ENCODE measurements around the gene MLPH. TPM values are rescaled to one million over a fixed set of nuclear protein-coding genes. Genes with fewer than 3 reads are reported as not detected.
A peak's percentile ranks its signal among the peaks of the same experiment; 100 is the strongest.

MLPH gene
- total and polyA plus RNA-seq, 12 donors, result 0.12 to 3.6 (median 0.84) TPM; not detected in 1

DNA sequence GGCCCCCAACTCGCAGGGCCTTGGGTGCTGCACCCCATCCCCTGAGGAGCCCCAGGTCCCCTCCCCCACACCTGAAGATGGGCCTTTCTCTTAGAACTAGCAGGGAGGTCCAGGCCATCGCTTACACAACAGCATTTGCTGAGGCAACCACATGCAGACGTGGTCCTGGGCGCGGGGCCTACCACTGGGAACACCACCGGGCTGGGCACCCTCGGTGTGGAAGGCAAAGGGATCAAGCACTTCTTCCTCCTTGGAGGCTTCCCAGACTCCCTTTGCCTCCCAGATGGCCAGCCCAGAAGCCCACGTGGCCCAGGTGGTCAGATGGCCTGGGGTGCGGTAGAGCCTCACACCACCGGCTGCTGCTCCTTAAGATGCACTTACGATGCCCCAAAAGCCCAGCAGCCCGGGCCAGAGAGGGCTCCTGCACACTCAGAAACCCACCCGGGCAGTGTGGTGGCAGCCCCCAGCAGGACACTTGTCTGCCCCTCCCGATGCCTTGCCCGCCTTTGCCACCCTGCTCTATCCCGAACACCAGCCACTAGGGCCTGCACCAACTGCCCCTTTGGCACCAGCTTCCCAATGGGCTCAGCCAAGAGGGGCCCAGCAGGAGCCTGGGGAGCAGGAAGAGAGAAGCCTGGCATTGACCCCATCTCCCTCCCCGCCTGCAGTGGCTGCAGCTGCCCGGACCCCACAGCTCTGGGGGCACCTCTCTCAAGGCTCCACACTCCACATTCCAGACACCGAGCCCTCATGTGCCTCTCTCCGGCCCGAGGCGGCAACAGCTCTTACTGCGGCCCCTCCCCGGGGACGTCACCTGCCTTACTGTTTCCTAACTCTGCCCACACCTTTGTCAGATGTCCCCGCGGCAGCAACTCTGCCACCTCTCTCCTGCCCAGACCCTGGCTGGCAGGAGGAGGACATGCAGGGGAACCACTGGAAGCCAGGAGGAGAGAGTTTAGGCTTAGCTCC lies 13.9 kb upstream of the MLPH start:
- no peak for DNase-seq
- Histone ChIP-seq H3K27me3 (no peaks in the 10 kb centered on the region), H3K36me3 (replicated peaks in 1 of 2) (no peaks in the 10 kb centered on the region), H3K4me1 (replicated peaks in 1 of 2) (peaks cover 9 to 10% of the 10 kb centered on the region in 2 donors), H3K9me3 (replicated peaks in 1 of 3) (no peaks in the 10 kb centered on the region), H3K4me3 (no peak overlapping the region), H3K27ac (no peak overlapping the region)
- intact Hi-C loops (cut with DNase I), result loop anchor here in 1 of 2 donors (10.0 kb wide), 1 partner anchor 318 kb away; no protein-coding TSS in a partner anchor
- WGBS, 4 donors, result 94 to 96% (median 95%) methylated on average over 14 to 27 of the region's 27 CpGs
- TF ChIP-seq, protein P1, sequence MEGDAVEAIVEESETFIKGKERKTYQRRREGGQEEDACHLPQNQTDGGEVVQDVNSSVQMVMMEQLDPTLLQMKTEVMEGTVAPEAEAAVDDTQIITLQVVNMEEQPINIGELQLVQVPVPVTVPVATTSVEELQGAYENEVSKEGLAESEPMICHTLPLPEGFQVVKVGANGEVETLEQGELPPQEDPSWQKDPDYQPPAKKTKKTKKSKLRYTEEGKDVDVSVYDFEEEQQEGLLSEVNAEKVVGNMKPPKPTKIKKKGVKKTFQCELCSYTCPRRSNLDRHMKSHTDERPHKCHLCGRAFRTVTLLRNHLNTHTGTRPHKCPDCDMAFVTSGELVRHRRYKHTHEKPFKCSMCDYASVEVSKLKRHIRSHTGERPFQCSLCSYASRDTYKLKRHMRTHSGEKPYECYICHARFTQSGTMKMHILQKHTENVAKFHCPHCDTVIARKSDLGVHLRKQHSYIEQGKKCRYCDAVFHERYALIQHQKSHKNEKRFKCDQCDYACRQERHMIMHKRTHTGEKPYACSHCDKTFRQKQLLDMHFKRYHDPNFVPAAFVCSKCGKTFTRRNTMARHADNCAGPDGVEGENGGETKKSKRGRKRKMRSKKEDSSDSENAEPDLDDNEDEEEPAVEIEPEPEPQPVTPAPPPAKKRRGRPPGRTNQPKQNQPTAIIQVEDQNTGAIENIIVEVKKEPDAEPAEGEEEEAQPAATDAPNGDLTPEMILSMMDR (IDR thresholded peaks at IDR 0.05), result no peak
- no peak for TF ChIP-seq POLR2A (IDR thresholded peaks at IDR 0.05)

DNA sequence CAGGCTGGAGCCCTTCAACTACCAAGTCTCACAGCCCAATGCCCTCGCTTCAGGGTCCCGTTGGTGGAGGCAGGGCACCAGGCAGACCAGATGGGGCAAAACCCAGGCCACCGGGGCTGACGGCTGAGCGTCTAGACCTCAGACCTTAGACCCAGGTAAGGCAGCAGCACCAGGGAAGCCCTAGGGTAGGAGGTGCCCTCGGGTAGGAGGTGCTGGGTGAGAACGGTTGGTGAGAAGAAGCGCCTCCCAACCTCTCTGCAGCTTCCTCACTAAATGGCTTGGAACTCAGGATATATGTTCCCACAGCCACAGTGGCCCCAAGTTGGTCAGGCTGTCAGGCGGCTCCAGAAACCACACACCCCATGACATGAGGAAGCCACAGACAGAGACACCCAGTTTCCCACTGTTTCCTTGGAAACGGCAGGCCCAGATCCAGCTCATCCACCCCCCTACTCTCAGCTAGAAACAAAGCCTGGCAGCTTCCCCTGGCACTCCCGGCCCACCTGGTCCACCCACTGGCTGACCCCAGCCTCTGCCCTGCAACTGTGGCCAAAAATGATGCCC lies 13.1 kb upstream of the MLPH start:
- 68 to 89% (median 75%) methylated on average over 4 to 11 of the region's 11 CpGs for WGBS, 4 donors
- H3K36me3 ChIP-seq (replicated peaks in 1 of 2), result no peaks in the 10 kb centered on the region
- intact Hi-C loops (cut with DNase I), result loop anchor here in 1 of 2 donors (10.0 kb wide), 1 partner anchor 319 kb away; no protein-coding TSS in a partner anchor

DNA sequence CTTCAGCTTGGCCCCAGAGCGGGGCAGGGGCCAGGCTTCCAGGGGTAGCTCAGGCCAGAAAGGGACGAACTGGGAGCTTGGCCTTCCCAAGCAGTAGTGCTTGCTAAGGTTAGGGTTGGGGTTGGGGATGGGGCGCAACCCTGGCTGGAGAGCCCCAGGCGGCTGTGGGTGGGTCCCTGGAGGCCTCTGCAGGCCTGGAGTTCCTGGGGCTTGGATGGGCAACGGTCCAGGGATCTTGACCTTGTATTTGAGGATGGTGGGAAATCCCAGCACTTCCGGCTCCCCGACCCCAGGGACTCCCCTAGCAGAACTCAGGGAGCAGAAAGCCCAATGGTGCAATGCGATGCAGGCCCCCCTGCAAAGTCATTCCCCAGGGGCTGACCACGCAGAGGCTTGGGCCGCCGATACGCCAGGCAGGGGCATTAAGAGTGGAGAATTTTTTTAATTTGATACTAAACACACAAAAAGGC lies 12.6 kb upstream of the MLPH start:
- H3K4me1 ChIP-seq (replicated peaks in 1 of 2), result peaks cover 9 to 10% of the 10 kb centered on the region in 2 donors
- no peaks in the 10 kb centered on the region for H3K27me3 ChIP-seq
- intact Hi-C loops (cut with DNase I), result loop anchor here in 1 of 2 donors (10.0 kb wide), 1 partner anchor 320 kb away; no protein-coding TSS in a partner anchor
- peak overlapping the region in 1 of 4 donors; percentile 95 for H3K4me3 ChIP-seq
- WGBS, 4 donors, result 53 to 69% (median 66%) methylated on average over 8 to 12 of the region's 12 CpGs
- peak overlapping the region in 2 of 5 donors; percentile 84 to 87 for H3K27ac ChIP-seq
- DNase-seq, result peak in 5 of 7 donors; percentile 9 to 55 (median 30)
- no peaks in the 10 kb centered on the region for H3K36me3 ChIP-seq (replicated peaks in 1 of 2)
- TF ChIP-seq, protein P1 (IDR thresholded peaks at IDR 0.05), result no peak
- no peak for TF ChIP-seq POLR2A (IDR thresholded peaks at IDR 0.05)
- H3K9me3 ChIP-seq (replicated peaks in 1 of 3), result no peaks in the 10 kb centered on the region

More for the DNA sequence above, 13.1 kb upstream of the MLPH start:
- Histone ChIP-seq H3K4me3 (no peak overlapping the region), H3K27ac (peak overlapping the region in 2 of 5 donors; percentile 84 to 87), H3K9me3 (replicated peaks in 1 of 3) (no peaks in the 10 kb centered on the region), H3K4me1 (replicated peaks in 1 of 2) (peaks cover 9 to 10% of the 10 kb centered on the region in 2 donors), H3K27me3 (no peaks in the 10 kb centered on the region)
- no peak for TF ChIP-seq POLR2A (IDR thresholded peaks at IDR 0.05)
- TF ChIP-seq, protein P1 (IDR thresholded peaks at IDR 0.05), result no peak
- peak in 3 of 7 donors; percentile 22 to 39 (median 31) for DNase-seq
